GM10266 (cell line): Measurements from ENCODE around the gene CPNE5.

Source experiments
- DNase-seq: peaks from one replicate; pipeline ENCODE4 v3.0.0; 2012; ENCODE audit errors: extremely low spot score
- CTCF ChIP-seq: IDR thresholded peaks from 2 replicates; pipeline ENCODE4 v1.5.1; 2012; ENCODE audit warnings: mild to moderate bottlenecking, low read depth; ENCODE audit not compliant: control insufficient read depth, insufficient read depth; ENCODE audit errors: missing control alignments

CPNE5 gene

GRCh38 chr6:36821581-36822335 is 17.5 kb downstream of the CPNE5 start:
- no peak for DNase-seq
- no peak for TF ChIP-seq CTCF

GRCh38 chr6:36820700-36821580 is 18.3 kb downstream of the CPNE5 start:
- TF ChIP-seq CTCF = no peak
- no peak for DNase-seq

- no peak for DNase-seq
- TF ChIP-seq CTCF = no peak
Measured at GRCh38 chr6:36818756-36819155, 20.5 kb downstream of the CPNE5 start.

- DNase-seq = no peak
- no peak for TF ChIP-seq CTCF
Measured at GRCh38 chr6:36817847-36818246, 21.4 kb downstream of the CPNE5 start.

- no peak for TF ChIP-seq CTCF
- no peak for DNase-seq
Measured at GRCh38 chr6:36817176-36817817, 21.9 kb downstream of the CPNE5 start.

- no peak for DNase-seq
- no peak for TF ChIP-seq CTCF
Measured at GRCh38 chr6:36815962-36816735, 23.1 kb downstream of the CPNE5 start.
